Kasumi-1 (cell line): Measurements from ENCODE around the gene NKX2-3.

Experiments used
- DNase-seq, 2 experiments: peaks; one replicate each; lab custom pipeline; 2025; lab: John Stamatoyannopoulos, UW

Gene NKX2-3

DNA sequence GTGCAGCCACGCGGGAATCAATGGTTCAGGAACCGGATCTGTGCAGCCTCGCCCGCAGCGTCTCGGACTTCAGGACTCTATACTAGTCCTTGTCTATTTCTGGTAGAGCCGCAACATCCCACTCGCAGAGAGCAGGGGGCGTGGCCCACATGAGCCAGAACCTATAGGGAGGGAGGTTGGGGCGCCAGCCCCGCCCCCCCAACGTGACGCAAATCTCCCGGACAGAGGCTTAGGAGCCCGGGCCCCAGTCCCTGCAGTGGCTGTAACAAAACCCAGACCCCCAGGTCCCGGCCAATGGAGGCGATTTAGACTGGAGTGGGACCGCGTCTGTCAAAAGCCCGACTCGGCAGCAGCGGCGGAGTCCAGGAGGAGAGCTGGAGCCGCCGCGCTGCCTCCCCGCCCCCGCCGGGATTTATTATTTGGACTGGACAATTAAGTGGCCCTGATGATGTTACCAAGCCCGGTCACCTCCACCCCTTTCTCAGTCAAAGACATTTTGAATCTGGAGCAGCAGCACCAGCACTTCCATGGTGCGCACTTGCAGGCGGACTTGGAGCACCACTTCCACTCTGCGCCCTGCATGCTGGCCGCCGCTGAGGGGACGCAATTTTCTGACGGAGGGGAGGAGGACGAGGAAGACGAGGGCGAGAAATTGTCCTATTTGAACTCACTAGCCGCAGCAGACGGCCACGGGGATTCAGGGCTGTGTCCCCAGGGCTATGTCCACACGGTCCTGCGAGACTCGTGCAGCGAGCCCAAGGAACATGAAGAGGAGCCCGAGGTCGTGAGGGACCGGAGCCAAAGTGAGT lies at the start of gene NKX2-3:
Gene NKX2-3, plus strand, starts transcription at position 256 of the 809 bp plus-strand sequence. Its CDS starts 190 bp downstream, at position 446.
- no peak for DNase-seq

DNA sequence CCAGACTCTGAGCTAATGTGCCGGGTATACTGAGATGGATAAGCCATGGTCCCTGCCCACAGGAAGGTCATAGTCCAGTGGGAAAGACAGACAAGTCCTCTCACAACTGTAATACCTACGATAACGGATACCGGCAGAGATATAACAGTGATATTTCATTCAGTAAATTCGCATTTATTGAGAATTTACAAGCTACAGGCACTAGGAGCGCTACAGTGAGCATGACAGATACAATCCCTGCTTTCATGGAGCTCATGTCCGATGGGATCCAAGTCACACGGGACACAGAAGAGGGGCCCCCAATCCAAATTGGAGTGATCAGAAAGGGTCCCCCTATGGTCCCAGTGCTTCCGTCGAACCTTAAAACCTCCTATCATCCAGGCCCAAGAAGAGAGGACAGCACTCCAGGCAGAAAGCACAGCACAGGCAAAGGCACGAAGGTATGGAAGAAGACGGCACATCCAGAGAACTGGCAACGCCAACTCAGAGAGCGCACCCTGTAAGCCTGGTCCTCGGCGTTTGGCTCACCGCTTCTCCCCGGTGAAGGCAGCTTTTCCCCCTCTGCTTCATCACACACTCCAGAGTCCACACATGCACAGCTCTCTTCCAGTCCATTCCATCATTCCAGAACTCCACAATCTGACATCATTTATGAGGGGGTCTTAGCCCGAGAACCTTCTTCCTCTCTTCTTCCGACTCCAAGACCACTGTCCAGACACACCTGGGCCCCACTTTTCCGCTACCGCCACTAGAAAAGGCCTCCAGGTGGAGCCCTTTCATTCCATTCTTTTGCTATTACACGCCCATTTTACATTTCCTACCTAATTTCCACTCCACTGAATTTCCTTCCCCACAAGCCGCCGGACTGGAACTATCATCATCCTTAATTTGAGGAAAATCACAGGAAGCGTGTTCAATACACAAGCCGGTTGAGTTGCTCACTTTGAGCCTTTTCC lies 47.8 kb upstream of the NKX2-3 start:
- DNase-seq: no peak

GRCh38 chr10:99487125-99487807 lies 45.5 kb upstream of the NKX2-3 start:
- DNase-seq: no peak

GRCh38 chr10:99489271-99489670 lies 43.5 kb upstream of the NKX2-3 start:
- DNase-seq: no peak

DNA sequence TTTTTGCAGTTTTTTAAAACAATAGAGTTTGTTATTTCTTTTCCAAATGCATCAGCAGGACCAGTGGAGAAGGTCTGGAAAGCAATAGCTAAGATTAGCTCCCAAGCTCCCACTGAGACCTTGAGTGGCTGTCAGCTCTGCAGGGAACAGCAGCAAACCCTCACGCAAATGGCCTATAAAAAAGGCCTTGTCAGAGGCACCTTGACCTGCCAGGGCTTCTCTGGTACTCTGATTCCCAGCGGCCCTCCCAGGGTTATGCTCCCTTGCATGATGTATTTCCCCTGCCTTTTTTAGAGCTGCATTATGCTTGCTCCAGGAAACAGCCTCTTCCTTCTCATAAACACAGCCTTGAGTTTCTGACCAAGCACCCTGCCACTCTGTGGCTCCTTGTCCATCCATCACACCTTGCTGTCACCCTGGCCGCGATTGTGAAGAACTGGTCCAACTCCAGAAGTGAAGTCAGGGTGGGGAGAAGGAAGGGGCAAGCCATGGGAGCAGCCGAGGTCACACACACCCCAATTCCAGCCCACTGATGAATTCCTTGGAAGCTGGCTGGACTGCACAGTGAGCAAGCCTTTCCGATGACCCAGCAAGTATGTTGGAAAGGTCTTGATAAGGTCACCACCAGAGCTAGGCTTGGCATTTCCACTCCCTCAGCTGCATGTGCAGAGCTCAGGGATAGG lies 35.3 kb upstream of the NKX2-3 start:
- DNase-seq: no peak

- DNase-seq: no peak
Observed at GRCh38 chr10:99506416-99506815, 26.3 kb upstream of the NKX2-3 start.

- DNase-seq: no peak
Observed at GRCh38 chr10:99507265-99507664, 25.5 kb upstream of the NKX2-3 start.

- no peak for DNase-seq
Observed at GRCh38 chr10:99513061-99513460, 19.7 kb upstream of the NKX2-3 start.

DNA sequence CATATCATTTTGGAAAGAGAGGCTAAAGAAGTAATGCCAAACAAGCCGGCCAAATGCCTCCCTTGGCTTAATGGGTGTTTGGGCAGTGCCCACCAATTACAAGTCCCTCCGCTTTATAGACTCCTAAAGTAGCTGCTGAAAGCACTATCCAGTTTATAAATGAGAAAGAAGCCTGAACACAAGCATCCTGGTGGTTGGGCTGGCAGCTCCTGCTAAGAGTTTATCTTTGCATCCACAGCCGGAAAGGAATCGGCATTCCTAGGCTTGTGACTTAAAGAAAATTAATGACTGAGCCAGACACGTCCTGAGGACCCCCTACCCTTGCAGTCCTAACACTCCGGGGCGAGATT lies 13.1 kb upstream of the NKX2-3 start:
- DNase-seq: no peak

- DNase-seq: no peak
Observed at GRCh38 chr10:99520040-99520846, 12.5 kb upstream of the NKX2-3 start.

GRCh38 chr10:99520847-99521764 lies 11.6 kb upstream of the NKX2-3 start:
- DNase-seq: no peak

- DNase-seq: no peak
Observed at GRCh38 chr10:99521765-99522469, 10.8 kb upstream of the NKX2-3 start.

DNA sequence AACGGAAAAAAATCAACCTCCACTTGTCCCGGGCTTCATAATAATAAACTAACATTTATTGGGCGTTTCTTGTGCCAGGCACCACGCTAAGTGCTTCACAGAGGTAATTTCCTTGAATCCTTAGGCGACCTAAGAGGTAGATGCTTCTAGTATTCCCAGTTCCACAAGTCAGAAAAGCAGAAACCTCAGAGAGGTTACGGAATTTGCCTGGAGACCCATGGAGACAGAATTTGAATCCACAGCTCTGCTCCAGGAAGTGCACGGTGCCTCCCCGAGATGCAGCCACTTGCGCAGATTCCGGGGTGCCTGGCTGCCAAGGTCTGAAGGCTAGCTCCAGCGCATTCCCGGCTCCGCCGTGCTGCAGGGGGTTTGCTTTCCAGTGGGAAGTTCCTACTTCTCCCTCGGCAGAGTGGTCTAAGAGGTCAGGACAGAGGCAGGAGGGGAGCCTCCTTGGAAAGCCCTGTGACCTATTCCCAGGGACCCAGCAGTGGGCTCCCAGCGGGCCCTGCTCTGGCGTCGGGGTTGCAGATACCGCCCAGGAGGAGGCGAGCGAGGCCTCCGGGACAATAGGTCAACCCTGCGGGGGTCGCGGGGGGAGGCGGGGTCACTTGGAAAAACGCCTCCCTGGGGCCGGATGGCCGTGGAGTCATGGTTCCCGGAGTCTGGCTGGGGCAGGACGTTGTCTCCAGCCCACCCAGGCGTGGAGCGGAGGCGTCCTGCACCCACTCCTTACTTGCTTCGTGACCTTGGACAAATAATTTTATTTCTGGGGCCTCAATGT lies 10.1 kb upstream of the NKX2-3 start:
- DNase-seq: no peak

DNA sequence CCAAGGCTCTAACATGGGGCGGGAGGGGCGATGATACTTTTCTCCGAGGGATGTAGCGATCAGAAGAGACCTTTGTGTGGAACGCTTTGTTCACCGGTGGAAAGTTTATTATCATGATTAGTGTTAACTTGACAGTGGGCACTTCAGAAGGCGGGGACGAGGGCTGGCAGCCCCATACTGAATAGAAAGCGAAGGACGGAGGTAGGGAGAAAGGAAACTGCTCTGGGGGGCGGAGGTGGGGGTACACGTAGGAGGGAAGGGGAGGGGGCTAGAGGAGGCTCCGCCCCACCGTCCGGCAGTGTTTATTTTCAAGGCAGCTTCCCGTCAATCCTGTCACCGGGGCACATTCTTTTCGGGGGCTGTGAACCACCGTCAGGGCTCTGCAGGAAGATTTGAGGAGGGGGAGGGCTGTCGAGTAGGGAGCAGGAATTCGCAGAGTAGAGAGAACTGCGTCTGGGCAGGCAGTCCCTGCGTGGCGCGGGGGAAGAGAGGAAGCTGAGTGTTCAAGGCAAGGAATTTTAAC lies 9.4 kb upstream of the NKX2-3 start:
- no peak for DNase-seq

DNA sequence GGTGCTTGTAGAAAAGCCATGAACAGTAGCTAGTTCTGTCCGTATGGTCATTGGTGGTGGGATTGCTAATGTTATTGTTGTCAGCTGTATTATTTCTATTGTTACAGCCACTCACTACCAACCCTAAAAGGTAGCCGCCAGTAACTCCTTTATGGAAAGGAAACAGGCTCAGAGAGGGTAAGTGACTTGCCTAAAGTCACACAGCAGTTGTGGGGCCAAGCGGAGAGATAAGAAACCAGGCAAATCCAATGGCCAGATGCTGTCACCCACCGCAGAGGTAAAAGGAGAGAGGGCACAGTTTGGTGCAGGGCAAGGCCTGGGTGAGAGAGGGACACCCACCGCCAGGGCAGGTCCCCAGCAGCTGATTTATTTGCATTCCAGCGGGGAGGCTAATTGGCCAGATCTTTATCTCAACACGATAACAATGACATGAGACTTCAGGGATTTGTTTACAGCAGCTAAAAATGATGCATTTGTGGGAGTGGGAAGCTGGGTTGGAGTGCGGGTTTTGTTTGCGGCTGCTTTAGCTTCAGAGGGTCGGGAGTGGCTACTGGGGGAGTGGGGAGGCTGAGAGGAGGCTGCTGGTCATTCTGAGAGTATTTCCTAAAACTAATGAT lies 8.6 kb upstream of the NKX2-3 start:
- no peak for DNase-seq

DNA sequence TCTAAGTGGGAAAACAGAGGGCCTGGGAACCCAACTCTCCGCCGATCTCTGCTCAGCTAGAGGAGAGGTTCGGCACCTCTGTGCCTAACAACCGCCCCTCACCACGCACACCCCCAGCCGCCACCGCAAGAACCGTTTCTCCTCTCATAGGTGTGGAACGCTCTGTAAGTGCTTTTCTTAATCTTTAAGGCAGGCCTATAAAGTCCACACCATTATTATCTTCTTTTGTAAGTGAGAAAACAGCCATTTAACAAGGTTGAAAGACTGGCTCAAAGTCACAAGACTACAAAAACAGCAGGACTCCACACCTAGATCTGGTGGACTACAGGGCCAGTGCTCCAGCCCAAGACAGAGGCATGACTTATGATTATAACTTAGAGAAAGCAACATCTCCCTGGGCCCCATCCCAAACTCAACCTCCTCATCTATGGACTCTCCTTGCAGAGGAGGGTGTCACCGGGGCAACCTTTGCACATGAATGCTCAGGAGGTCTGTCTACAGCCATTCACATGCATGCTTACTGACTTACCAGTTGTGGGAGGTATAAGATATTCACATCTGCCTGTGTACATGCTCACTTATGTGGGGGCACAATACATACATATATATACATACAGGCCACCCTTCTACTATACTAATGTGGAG lies 7.9 kb upstream of the NKX2-3 start:
- no peak for DNase-seq

GRCh38 chr10:99525897-99526296 lies 6.8 kb upstream of the NKX2-3 start:
- no peak for DNase-seq
